Measurements from ENCODE around the gene ABCA6.

The ABCA6 gene

DNA sequence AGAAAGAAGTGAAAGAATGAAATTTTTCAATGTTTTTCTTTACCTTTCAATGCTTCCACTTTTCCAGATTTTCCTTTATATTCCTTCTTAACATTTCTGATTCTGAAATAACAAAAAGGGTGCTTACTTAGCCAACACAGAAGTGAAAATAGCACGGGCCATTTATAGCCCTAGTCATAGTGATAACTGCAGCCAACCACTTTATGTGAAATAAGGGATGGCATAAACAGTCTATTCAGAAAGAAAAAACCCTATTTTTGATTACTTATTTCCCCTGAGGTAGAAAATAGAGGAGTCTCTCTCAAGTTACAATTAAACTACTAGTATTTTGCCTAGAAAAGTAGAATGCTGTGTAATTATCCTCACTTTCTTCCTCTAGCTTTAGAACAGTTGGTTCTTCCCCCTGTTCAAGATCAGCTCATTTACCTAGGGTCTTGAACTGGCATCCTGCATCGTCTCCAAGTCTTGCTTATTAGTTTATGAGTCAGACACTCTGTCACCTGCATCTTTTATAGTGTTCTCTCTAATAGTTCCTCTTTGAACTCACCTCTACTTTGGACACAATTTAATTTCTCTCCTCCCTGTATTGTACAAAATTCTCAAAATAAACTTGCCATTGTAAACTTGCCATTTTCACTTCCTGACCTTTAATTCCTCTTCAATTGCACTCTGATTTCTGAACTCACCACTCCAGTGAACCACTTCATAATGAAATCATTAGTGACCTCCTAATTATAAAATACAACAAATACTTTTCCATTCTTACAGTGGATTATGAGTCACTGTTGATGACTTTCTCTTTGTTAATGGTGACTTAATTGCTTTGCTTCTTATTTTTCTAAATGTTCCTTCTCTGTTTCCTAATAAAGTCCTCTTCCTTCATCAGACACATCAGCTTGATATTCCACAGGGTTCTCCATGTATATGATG is 23.6 kb downstream of the ABCA6 start:
- Histone ChIP-seq H3K27ac (no peak overlapping the region), H3K27me3 (ENCODE audit: insufficient read depth, low read depth, severe bottlenecking) (no peaks in the 10 kb centered on the region), H3K4me3 (ENCODE audit: low read depth, low read length) (no peak overlapping the region), H3K9me3 (ENCODE audit: severe bottlenecking) (no peaks in the 10 kb centered on the region), H3K36me3 (no peaks in the 10 kb centered on the region)
- no peak for DNase-seq
- no peak for TF ChIP-seq CTCF (IDR thresholded peaks at IDR 0.05; ENCODE audit: low read depth, low read length)

DNA sequence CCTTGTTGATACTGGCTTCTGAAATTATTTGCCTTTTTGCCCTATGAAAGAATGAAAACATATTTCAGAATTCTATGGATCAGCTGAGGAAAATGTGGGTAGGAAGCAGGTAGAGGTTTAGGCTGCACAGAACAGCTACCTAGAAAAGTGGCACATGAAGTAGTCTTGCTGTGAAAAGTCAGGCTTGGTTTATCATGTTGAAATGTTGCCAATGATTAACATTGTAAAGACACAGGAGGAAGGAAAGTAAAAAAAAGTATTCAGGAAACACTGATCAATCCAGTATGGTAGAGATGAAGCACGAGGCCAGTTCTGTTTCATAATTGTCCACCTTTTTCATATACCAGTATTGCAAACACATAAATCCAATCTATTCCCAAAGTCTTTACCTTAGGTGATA is 29.9 kb downstream of the ABCA6 start:
- Histone ChIP-seq H3K27ac (no peak overlapping the region), H3K27me3 (ENCODE audit: insufficient read depth, low read depth, severe bottlenecking) (no peaks in the 10 kb centered on the region), H3K4me3 (ENCODE audit: low read depth, low read length) (no peak overlapping the region), H3K9me3 (ENCODE audit: severe bottlenecking) (no peaks in the 10 kb centered on the region), H3K36me3 (no peaks in the 10 kb centered on the region)
- no peak for TF ChIP-seq CTCF (IDR thresholded peaks at IDR 0.05; ENCODE audit: low read depth, low read length)
- DNase-seq, result no peak

GRCh38 chr17:69105907-69106730 is 35.6 kb downstream of the ABCA6 start:
- Histone ChIP-seq H3K4me3 (ENCODE audit: low read depth, low read length) (no peak overlapping the region), H3K27ac (no peak overlapping the region), H3K36me3 (no peaks in the 10 kb centered on the region), H3K9me3 (ENCODE audit: severe bottlenecking) (no peaks in the 10 kb centered on the region), H3K27me3 (ENCODE audit: insufficient read depth, low read depth, severe bottlenecking) (no peaks in the 10 kb centered on the region)
- DNase-seq, result no peak
- no peak for TF ChIP-seq CTCF (IDR thresholded peaks at IDR 0.05; ENCODE audit: low read depth, low read length)

DNA sequence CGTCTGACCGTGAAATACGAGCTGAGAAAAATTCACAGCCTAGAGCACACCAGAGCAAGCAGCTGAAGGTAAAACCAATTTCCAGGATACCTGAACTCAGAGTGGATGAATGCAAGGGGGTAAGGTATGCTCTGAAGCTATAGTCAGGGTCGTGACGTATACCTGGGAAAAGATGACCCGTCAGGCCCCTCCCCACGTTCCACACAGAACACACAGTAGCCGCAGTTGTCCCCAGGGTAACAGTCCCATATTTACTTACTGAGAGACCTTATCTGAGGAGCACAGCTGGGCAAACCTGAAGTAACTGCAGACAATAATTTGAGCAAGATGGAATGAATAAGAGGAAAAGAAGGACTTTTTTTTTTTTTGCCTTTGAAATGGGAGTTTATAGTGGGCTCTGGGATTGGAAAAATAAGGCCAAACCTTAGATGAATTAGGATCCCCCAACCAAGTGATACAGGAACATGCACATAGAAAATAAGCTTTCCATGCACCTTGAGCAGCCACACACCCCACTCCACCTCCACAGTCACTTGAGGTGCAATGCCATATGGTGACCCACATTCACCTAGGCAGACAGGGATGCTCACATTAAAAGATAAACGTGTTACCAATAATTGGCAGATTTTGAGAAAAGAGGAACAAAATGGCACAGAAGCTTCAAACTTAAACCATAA is 38.0 kb downstream of the ABCA6 start:
- no peaks in the 10 kb centered on the region for H3K9me3 ChIP-seq (ENCODE audit: severe bottlenecking)
- no peak for TF ChIP-seq CTCF (IDR thresholded peaks at IDR 0.05; ENCODE audit: low read depth, low read length)
- no peak overlapping the region for H3K27ac ChIP-seq
- H3K27me3 ChIP-seq (ENCODE audit: insufficient read depth, low read depth, severe bottlenecking), result no peaks in the 10 kb centered on the region
- H3K36me3 ChIP-seq, result no peaks in the 10 kb centered on the region
- no peak for DNase-seq
- no peak overlapping the region for H3K4me3 ChIP-seq (ENCODE audit: low read depth, low read length)

DNA sequence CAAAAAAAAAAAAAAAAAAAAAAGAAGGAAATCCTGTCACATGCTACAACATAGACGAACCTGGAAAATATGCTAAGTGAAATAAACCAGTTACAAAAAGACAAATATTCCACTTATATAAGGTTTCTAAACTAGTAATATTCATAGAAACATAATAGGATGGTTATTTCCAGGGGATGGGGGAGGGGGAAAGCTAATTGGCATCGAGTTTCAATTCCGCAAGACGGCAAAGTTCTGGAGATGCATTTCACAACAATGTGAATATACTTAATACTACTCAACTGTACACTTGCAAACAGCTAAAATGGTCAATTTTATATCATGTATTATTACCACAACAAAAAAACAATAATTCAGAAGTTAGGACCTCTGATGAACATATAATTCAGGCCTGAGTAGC is 43.1 kb downstream of the ABCA6 start:
- DNase-seq, result no peak
- Histone ChIP-seq H3K27me3 (ENCODE audit: insufficient read depth, low read depth, severe bottlenecking) (no peaks in the 10 kb centered on the region), H3K27ac (no peak overlapping the region), H3K36me3 (no peaks in the 10 kb centered on the region), H3K4me3 (ENCODE audit: low read depth, low read length) (no peak overlapping the region), H3K9me3 (ENCODE audit: severe bottlenecking) (no peaks in the 10 kb centered on the region)
- TF ChIP-seq CTCF (IDR thresholded peaks at IDR 0.05; ENCODE audit: low read depth, low read length), result no peak
